DND-41 (cell line): ENCODE results near the gene CIART.

Experiments
- CTCF ChIP-seq: IDR thresholded peaks from 2 replicates; pipeline ENCODE4 v1.5.1; 2012; ENCODE audit warnings: borderline replicate concordance, low read length, moderate library complexity, mild to moderate bottlenecking; ENCODE audit not compliant: poor library complexity, severe bottlenecking; ENCODE audit errors: extremely low read depth
- EZH2 ChIP-seq: IDR thresholded peaks from 3 replicates; pipeline ENCODE4 v1.6.1; 2012; ENCODE audit warnings: borderline replicate concordance, low read depth, mild to moderate bottlenecking, moderate library complexity, low read length, inconsistent platforms; ENCODE audit not compliant: severe bottlenecking

- TF ChIP-seq CTCF (no peak), EZH2 (no peak)
Observed at GRCh38 chr1:150236614-150237100, 45.7 kb upstream of the CIART start.
